ENCODE measurements around the gene STAP2.
A peak's percentile ranks its signal among the peaks of the same experiment; 100 is the strongest.
"Not testable (repeated sequence)": the region's sequence is repeated elsewhere in the genome, so short reads cannot be mapped to it uniquely, and the experiment has no call there.

STAP2 gene

GRCh38 chr19:4357095-4357797, 18.6 kb upstream of the STAP2 start:
- DNase-seq, result no peak

DNA sequence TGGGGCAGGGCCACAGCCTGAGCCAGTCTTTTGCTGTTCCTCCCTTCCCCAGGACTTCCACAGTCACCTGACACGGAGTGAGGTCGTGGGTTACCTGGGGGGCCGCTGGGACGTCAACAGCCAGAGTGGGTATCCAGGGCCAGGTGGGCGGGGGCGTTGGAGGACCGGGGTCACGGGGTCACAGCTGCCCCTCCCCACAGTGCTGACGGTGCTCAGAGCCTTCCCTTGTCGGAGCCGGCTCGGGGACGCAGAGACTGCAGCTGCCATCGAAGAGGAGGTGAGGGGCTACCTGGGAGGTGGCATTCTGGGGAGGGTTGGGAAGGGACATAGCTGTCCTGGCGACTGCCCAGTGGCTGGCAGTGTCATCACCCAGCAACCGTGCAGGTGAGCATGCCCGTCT, 16.3 kb upstream of the STAP2 start:
- no peak for DNase-seq

- DNase-seq, result no peak
These were observed 15.7 kb upstream of the STAP2 start for GRCh38 chr19:4354282-4354681.

GRCh38 chr19:4352701-4353121, 14.1 kb upstream of the STAP2 start:
- DNase-seq, result peak in 1 of 2 donors; percentile 76

- DNase-seq, result no peak
These were observed 12.1 kb upstream of the STAP2 start for GRCh38 chr19:4350726-4351125.

DNA sequence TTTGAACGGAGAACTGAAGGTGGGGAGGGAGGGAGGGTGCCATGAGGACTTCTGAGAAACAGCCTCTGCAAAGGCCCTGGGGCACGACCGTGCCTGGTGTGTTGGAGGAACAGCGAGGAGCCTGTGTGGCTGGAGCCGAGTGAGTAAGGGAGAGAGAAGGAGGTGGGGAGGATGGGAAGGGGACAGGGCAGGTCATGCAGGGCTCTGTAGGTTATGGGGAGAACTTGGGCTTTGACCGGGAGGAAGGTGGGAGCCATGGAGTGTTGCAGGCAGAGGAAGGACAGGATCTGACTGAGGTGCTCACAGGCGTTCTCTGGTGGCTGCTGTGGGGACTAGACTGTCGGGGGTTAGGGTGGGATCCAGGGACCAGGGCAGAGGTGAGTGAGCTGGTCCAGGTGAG, 11.5 kb upstream of the STAP2 start:
- no peak for DNase-seq

- not testable (repeated sequence) for DNase-seq
These were observed 10.6 kb upstream of the STAP2 start for GRCh38 chr19:4349225-4349624.

DNA sequence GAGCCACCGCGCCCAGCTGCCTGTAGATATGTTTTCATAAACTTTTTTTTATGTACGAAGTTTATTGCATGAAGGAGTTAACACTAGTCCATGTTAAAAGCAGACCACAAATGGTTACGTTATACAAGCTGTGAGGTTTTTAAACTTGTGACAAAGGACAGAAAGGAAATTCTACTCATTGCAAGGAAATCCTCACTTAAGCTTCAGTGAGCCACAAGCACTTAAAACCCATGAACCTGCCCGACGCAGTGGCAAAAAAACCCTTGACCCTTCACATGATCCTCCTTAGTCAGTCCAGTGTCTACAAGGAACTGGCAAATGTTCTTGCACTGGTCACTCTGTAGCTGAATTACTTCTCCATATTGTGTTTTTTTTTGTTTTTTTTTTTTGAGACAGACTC, 8.9 kb upstream of the STAP2 start:
- peak; percentile 73 to 92 for DNase-seq

DNA sequence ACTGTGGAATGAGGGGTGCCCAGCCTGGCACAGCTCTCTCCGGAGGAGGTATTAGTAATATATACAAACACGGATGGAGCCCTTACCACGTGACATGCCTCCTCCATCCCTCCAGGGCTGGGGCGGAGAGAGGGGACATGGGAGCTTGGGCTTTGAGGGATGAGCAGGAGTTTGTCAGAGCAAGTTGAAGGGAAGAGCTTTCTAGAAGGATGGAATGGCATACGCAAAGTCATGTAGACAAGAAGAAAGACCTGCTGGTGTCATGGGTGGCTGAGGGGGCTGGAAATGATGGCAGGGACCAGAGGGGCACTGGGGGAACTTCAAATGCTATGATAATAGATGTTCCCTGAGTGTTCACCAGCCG, 7.4 kb upstream of the STAP2 start:
- no peak for DNase-seq

GRCh38 chr19:4345342-4346019, 6.9 kb upstream of the STAP2 start:
- DNase-seq, result no peak

- DNase-seq, result peak; percentile 84 to 93
These were observed 5.0 kb upstream of the STAP2 start, which contains the start of gene MPND for GRCh38 chr19:4343370-4344307. Gene MPND, plus strand, starts transcription at chr19:4343562. Its CDS starts 32 bp downstream, at chr19:4343594.

- peak; percentile 98 to 100 for DNase-seq
These were observed 4.2 kb upstream of the STAP2 start for GRCh38 chr19:4342615-4343369.

DNA sequence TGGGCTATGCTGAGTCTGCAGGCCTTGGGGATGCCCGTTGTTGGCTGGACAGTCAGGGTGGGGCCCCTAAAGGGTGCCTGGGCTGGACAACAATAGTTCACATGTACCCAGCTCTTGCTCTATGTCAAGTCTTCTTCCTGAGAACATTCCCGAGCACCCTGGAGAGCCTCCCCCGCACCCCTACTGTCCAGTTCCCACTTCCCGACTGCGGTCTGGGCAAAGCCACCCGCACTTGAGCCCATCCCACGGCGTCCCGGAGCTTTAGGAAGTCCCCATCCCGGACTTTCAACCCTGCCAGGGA, 3.6 kb upstream of the STAP2 start:
- no peak for DNase-seq

- peak in 1 of 2 donors; percentile 15 for DNase-seq
These were observed 654 bp downstream of the STAP2 start for GRCh38 chr19:4337906-4338440.

GRCh38 chr19:4334929-4335570, 3.6 kb downstream of the STAP2 start:
- no peak for DNase-seq

- no peak for DNase-seq
These were observed 8.8 kb downstream of the STAP2 start for GRCh38 chr19:4329858-4330257.

- DNase-seq, result not testable (repeated sequence)
These were observed 9.5 kb downstream of the STAP2 start for GRCh38 chr19:4328991-4329681.

- peak; percentile 83 to 96 for DNase-seq
These were observed 10.2 kb downstream of the STAP2 start for GRCh38 chr19:4328243-4328990.

GRCh38 chr19:4327877-4328242, 10.8 kb downstream of the STAP2 start:
- DNase-seq, result no peak

- peak; percentile 59 to 71 for DNase-seq
These were observed 11.3 kb downstream of the STAP2 start for GRCh38 chr19:4327252-4327876.
